HL-60 (cell line): ENCODE data around the gene PPEF1.

Source experiments
- DNase-seq, 2 experiments: peaks; one replicate each; pipeline ENCODE4 v3.0.0-alpha.2; 2010 to 2020; ENCODE audit warnings: low read depth in 1 of 2, low spot score in 1 of 2
- H3K27ac ChIP-seq: fragments of 250-450 bp; sonication (Bioruptor Pico); replicated peaks from 2 replicates; pipeline ENCODE4 v1.5.1; 2020; ENCODE audit warnings: mild to moderate bottlenecking, moderate library complexity
- H3K27me3 ChIP-seq: fragments of 250-450 bp; sonication (Bioruptor Pico); 2 replicates; pipeline ENCODE4 v1.5.1; 2021; ENCODE audit warnings: mild to moderate bottlenecking, moderate library complexity; ENCODE audit not compliant: insufficient read depth, poor library complexity, severe bottlenecking
- H3K4me3 ChIP-seq: replicated peaks from 2 replicates; pipeline ENCODE4 v1.5.1; 2011; ENCODE audit warnings: mild to moderate bottlenecking, control low read depth, low read length; ENCODE audit not compliant: insufficient read depth
- GABPA ChIP-seq: IDR thresholded peaks from 2 replicates; pipeline ENCODE4 v1.6.1; 2012; ENCODE audit warnings: low read depth
- POLR2AphosphoS5 ChIP-seq: IDR thresholded peaks from 2 replicates; pipeline ENCODE4 v1.6.1; 2012; ENCODE audit warnings: low read depth
- SPI1 ChIP-seq: IDR thresholded peaks from 2 replicates; pipeline ENCODE4 v1.6.1; 2012; ENCODE audit warnings: low read depth, mild to moderate bottlenecking, borderline replicate concordance
- TF ChIP-seq, protein P1 (sequence below): IDR thresholded peaks from 2 replicates; pipeline ENCODE4 v1.6.1; 2012; ENCODE audit warnings: low read depth; ENCODE audit not compliant: insufficient replicate concordance
- TF ChIP-seq, protein P2 (sequence below): IDR thresholded peaks from one replicate; pipeline ENCODE4 v1.5.1; 2011; ENCODE audit warnings: low read length, control low read depth, inconsistent platforms; ENCODE audit not compliant: insufficient read depth

The PPEF1 gene

DNA sequence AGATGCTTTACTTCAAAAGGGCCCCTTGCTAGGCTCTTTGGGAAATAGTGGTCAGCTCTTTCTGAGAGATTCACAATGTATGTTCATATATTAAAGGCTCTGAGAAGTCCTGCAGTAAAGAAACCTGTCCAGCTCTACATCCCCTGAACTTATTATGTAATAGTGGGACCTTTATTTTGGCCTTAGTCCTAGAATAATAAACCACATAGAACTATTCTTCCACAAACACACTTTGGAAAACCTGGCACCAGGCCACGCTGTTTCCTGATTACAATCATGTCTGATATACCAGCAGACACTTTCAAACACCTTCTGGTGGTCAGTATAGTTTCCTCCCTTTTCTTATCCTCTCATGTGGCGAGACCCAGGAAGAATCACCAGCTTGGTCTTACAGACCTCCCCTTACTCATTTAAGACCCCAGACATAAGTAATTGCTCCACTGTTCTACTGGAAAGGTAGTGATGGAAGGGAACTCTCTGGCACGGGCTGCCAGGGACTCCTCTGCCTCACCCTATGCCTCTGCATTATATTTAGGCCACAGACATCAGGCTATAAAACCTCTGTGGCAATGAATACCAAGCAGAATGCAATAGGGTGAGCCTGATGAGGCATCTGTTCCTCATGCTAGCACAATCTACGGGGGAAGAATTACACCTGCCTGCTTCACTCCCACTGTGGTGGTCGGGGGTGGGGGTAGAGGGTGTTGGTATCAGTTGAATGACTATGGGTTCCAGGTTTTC lies 5.7 kb upstream of the PPEF1 start:
- Histone ChIP-seq H3K27ac (no peak overlapping the region), H3K4me3 (no peak overlapping the region), H3K27me3 (no peaks in the 10 kb centered on the region)
- TF ChIP-seq POLR2AphosphoS5 (no peak), SPI1 (no peak), GABPA (no peak)
- TF ChIP-seq, protein P1, sequence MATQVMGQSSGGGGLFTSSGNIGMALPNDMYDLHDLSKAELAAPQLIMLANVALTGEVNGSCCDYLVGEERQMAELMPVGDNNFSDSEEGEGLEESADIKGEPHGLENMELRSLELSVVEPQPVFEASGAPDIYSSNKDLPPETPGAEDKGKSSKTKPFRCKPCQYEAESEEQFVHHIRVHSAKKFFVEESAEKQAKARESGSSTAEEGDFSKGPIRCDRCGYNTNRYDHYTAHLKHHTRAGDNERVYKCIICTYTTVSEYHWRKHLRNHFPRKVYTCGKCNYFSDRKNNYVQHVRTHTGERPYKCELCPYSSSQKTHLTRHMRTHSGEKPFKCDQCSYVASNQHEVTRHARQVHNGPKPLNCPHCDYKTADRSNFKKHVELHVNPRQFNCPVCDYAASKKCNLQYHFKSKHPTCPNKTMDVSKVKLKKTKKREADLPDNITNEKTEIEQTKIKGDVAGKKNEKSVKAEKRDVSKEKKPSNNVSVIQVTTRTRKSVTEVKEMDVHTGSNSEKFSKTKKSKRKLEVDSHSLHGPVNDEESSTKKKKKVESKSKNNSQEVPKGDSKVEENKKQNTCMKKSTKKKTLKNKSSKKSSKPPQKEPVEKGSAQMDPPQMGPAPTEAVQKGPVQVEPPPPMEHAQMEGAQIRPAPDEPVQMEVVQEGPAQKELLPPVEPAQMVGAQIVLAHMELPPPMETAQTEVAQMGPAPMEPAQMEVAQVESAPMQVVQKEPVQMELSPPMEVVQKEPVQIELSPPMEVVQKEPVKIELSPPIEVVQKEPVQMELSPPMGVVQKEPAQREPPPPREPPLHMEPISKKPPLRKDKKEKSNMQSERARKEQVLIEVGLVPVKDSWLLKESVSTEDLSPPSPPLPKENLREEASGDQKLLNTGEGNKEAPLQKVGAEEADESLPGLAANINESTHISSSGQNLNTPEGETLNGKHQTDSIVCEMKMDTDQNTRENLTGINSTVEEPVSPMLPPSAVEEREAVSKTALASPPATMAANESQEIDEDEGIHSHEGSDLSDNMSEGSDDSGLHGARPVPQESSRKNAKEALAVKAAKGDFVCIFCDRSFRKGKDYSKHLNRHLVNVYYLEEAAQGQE, result no peak
- TF ChIP-seq, protein P2, sequence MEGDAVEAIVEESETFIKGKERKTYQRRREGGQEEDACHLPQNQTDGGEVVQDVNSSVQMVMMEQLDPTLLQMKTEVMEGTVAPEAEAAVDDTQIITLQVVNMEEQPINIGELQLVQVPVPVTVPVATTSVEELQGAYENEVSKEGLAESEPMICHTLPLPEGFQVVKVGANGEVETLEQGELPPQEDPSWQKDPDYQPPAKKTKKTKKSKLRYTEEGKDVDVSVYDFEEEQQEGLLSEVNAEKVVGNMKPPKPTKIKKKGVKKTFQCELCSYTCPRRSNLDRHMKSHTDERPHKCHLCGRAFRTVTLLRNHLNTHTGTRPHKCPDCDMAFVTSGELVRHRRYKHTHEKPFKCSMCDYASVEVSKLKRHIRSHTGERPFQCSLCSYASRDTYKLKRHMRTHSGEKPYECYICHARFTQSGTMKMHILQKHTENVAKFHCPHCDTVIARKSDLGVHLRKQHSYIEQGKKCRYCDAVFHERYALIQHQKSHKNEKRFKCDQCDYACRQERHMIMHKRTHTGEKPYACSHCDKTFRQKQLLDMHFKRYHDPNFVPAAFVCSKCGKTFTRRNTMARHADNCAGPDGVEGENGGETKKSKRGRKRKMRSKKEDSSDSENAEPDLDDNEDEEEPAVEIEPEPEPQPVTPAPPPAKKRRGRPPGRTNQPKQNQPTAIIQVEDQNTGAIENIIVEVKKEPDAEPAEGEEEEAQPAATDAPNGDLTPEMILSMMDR, result no peak
- no peak for DNase-seq

DNA sequence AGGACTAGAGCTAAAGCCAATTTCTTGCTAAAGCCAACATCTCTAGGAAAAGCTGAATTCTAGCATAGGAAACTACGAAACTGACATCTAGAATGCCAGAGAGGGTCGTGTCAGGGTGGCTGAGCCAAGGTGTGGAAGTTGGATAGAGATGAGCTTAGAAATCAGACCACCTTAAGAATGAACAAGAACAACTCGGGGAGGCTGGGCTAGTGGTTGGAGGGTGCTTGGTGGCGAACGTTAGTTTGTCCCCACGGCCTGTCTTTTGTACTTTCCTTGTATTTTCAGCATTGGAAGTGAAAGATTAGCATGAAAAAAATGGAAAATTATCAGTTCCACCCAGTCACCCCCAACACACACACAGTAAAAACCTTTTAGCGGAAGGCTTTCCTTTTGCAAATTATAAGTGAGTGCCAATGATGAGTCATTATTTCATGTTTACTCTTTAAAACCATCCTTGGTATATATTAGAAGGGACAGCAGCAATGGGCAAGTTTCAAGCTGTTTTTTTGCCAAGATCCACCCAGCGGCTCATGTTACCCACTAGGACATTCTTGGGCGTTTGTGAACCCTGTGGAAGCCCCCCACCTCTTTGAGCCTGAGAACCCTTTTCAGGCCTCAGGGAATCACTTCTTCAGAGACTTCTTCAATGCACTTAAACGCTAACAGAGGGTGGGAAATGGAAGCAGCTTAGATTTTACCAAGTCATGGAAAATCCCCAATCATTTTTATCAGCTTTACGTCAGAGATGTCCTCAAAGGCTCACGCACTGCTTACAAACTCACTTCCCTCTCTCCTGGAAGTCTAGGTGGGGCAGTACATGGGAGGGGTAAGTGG lies 4.9 kb upstream of the PPEF1 start:
- TF ChIP-seq, protein P2, result no peak
- TF ChIP-seq SPI1 (no peak), POLR2AphosphoS5 (no peak), GABPA (no peak)
- TF ChIP-seq, protein P1, result no peak
- Histone ChIP-seq H3K27ac (no peak overlapping the region), H3K4me3 (no peak overlapping the region), H3K27me3 (no peaks in the 10 kb centered on the region)
- no peak for DNase-seq

DNA sequence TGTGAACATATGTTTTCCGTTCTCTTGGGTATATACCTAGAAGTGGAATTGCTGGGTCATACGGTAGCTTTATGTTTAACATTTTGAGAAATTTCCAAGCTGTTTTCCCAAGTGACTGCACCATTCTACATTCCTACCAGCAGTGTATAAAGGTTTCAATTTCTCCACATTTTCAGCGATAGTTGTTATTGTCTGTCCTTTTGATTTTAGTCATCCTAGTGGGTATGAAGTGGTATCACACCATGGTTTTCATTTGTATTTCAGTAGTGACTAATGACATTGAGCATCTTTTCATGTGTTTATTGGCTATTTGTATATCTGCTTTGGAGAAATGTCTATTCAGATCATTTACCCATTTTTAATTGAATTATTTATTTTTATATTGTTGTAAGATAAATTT lies 2.4 kb downstream of the PPEF1 start:
- Histone ChIP-seq H3K4me3 (no peak overlapping the region), H3K27ac (no peak overlapping the region), H3K27me3 (peaks cover 2% of the 10 kb centered on the region)
- TF ChIP-seq, protein P2, result no peak
- TF ChIP-seq SPI1 (no peak), GABPA (no peak), POLR2AphosphoS5 (no peak)
- TF ChIP-seq, protein P1, result no peak
- no peak for DNase-seq
